ENCODE results near the gene G6PC3.

DNA sequence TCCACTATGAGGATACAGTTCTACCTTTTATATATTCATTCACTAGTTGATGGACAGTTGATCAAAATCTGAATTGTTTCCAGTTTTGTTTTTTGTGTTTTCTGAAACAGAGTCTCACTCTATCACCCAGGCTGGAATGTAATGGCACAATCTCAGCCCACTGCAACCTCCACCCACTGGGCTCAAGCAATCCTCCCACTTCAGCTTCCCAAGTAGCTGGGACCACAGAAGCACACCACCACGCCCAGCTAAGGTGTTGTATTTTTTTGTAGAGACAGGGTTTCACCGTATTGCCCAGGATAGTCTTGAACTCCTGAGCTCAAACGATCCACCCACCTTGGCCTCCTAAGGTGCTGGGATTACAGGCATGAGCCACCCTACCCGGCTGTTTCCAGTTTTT lies 25.0 kb upstream of the G6PC3 start:
- TF ChIP-seq, protein P1, sequence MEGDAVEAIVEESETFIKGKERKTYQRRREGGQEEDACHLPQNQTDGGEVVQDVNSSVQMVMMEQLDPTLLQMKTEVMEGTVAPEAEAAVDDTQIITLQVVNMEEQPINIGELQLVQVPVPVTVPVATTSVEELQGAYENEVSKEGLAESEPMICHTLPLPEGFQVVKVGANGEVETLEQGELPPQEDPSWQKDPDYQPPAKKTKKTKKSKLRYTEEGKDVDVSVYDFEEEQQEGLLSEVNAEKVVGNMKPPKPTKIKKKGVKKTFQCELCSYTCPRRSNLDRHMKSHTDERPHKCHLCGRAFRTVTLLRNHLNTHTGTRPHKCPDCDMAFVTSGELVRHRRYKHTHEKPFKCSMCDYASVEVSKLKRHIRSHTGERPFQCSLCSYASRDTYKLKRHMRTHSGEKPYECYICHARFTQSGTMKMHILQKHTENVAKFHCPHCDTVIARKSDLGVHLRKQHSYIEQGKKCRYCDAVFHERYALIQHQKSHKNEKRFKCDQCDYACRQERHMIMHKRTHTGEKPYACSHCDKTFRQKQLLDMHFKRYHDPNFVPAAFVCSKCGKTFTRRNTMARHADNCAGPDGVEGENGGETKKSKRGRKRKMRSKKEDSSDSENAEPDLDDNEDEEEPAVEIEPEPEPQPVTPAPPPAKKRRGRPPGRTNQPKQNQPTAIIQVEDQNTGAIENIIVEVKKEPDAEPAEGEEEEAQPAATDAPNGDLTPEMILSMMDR (IDR thresholded peaks at IDR 0.05 in 2 of 3, conservative IDR thresholded peaks at IDR 0.05 in 1 of 3; ENCODE audit: control insufficient read depth in 2 of 3, extremely low read depth in 1 of 3, insufficient read depth in 1 of 3, low read depth in 3 of 3, low read length in 3 of 3), result no peak
- TF ChIP-seq EP300 (IDR thresholded peaks at IDR 0.05; ENCODE audit: borderline replicate concordance in 1 of 2, control insufficient read depth in 1 of 2, low read depth in 2 of 2, low read length in 2 of 2) (no peak), POLR2AphosphoS2 (IDR thresholded peaks at IDR 0.05; ENCODE audit: low read depth, low read length) (no peak), HDAC6 (IDR thresholded peaks at IDR 0.05; ENCODE audit: unreplicated experiment) (no peak), POLR2A (IDR thresholded peaks at IDR 0.05; ENCODE audit: low read depth, low read length) (no peak), ZNF384 (IDR thresholded peaks at IDR 0.05; ENCODE audit: borderline replicate concordance, low read depth, low read length) (no peak)
- TF ChIP-seq, protein P2, sequence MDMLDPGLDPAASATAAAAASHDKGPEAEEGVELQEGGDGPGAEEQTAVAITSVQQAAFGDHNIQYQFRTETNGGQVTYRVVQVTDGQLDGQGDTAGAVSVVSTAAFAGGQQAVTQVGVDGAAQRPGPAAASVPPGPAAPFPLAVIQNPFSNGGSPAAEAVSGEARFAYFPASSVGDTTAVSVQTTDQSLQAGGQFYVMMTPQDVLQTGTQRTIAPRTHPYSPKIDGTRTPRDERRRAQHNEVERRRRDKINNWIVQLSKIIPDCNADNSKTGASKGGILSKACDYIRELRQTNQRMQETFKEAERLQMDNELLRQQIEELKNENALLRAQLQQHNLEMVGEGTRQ (IDR thresholded peaks at IDR 0.05; ENCODE audit: borderline replicate concordance, low read depth, low read length), result no peak
